GM23338 (cell line): ENCODE measurements around the gene NCAPD3. TPM values are rescaled to one million over a fixed set of nuclear protein-coding genes. Genes with fewer than 3 reads are reported as not detected.

Experiments used
- ATAC-seq: fragments of 200-7000 bp; cut with Tn5 transposase; 3 replicates; pipeline ENCODE4 v1.9.1; 2020
- DNase-seq: peaks from one replicate; pipeline ENCODE4 v3.0.0-alpha.2; 2015; ENCODE audit warnings: low spot score
- H2AFZ ChIP-seq: fragments of 200-600 bp; sonication (generic); 2 replicates; pipeline ENCODE4 v1.8.0; 2016; ENCODE audit warnings: antibody characterized with exemption, mild to moderate bottlenecking, moderate library complexity
- H3F3A ChIP-seq: fragments of 200-600 bp; sonication (generic); replicated peaks from 2 replicates; pipeline ENCODE4 v1.8.0; 2017; ENCODE audit warnings: antibody characterized with exemption, mixed run types, low read depth
- H3K27ac ChIP-seq: fragments of 200-600 bp; sonication (generic); 2 replicates; pipeline ENCODE4 v1.6.1; 2016; ENCODE audit warnings: low read depth
- H3K27me3 ChIP-seq: fragments of 200-600 bp; sonication (generic); 2 replicates; pipeline ENCODE4 v1.8.0; 2016; ENCODE audit warnings: mild to moderate bottlenecking, mixed run types, moderate library complexity; ENCODE audit not compliant: insufficient read depth
- H3K36me3 ChIP-seq: fragments of 200-600 bp; sonication (generic); 2 replicates; pipeline ENCODE4 v1.8.0; 2016; ENCODE audit warnings: mild to moderate bottlenecking; ENCODE audit not compliant: insufficient read depth
- H3K4me1 ChIP-seq: fragments of 200-600 bp; sonication (generic); 2 replicates; pipeline ENCODE4 v1.8.0; 2016; ENCODE audit warnings: mild to moderate bottlenecking, moderate library complexity; ENCODE audit not compliant: insufficient read depth
- H3K4me2 ChIP-seq: fragments of 200-600 bp; sonication (generic); 2 replicates; pipeline ENCODE4 v1.7.1; 2017; ENCODE audit warnings: mixed run types
- H3K4me3 ChIP-seq: fragments of 200-600 bp; sonication (generic); 2 replicates; pipeline ENCODE4 v1.6.1; 2016; ENCODE audit warnings: mixed run types
- H3K79me2 ChIP-seq: fragments of 200-600 bp; sonication (generic); replicated peaks from 2 replicates; pipeline ENCODE4 v1.8.0; 2017; ENCODE audit warnings: mild to moderate bottlenecking; ENCODE audit not compliant: insufficient read depth
- H3K9me2 ChIP-seq: fragments of 200-600 bp; sonication (generic); 2 replicates; pipeline ENCODE4 v1.8.0; 2017; ENCODE audit not compliant: insufficient read depth
- H4K20me1 ChIP-seq: fragments of 200-600 bp; sonication (generic); replicated peaks from 2 replicates; pipeline ENCODE4 v1.8.0; 2017; ENCODE audit warnings: mild to moderate bottlenecking; ENCODE audit not compliant: insufficient read depth
- H3K27ac Mint-ChIP-seq: 2 replicates; pipeline ENCODE4 v1.8.0; 2020; ENCODE audit warnings: inconsistent platforms, mild to moderate bottlenecking, moderate library complexity, mixed read lengths
- H3K27me3 Mint-ChIP-seq: 3 replicates; pipeline ENCODE4 v1.8.0; 2022; ENCODE audit warnings: low read depth, mild to moderate bottlenecking, moderate library complexity, mixed read lengths, inconsistent platforms; ENCODE audit not compliant: insufficient read depth, poor library complexity
- H3K36me3 Mint-ChIP-seq: 3 replicates; pipeline ENCODE4 v1.8.0; 2021; ENCODE audit warnings: low read depth, mild to moderate bottlenecking, inconsistent platforms, moderate library complexity, mixed read lengths
- H3K4me1 Mint-ChIP-seq: 3 replicates; pipeline ENCODE4 v1.8.0; 2020; ENCODE audit warnings: mild to moderate bottlenecking, inconsistent platforms, mixed read lengths
- H3K4me3 Mint-ChIP-seq: 3 replicates; pipeline ENCODE4 v1.8.0; 2021; ENCODE audit warnings: moderate library complexity, mild to moderate bottlenecking, inconsistent platforms, mixed read lengths
- H3K9me3 Mint-ChIP-seq: 3 replicates; pipeline ENCODE4 v1.8.0; 2020; ENCODE audit warnings: moderate library complexity, mild to moderate bottlenecking, inconsistent platforms, mixed read lengths
- EZH2 ChIP-seq: fragments of 200-600 bp; sonication (generic); IDR thresholded peaks from one replicate; pipeline ENCODE4 v1.8.0; 2017; ENCODE audit warnings: antibody characterized with exemption, mild to moderate bottlenecking, low read depth; ENCODE audit not compliant: unreplicated experiment
- NANOG ChIP-seq: IDR thresholded peaks from 2 replicates; pipeline ENCODE4 v1.6.1; 2016; ENCODE audit warnings: antibody characterized with exemption, borderline replicate concordance
- POLR2AphosphoS5 ChIP-seq: IDR thresholded peaks from 2 replicates; pipeline ENCODE4 v1.6.1; 2016; ENCODE audit warnings: antibody characterized with exemption, low read depth
- STAT1 ChIP-seq: IDR thresholded peaks from one replicate; pipeline ENCODE4 v1.6.1; 2016; ENCODE audit warnings: antibody characterized with exemption; ENCODE audit not compliant: unreplicated experiment
- polyA plus RNA-seq: library from polyadenylated mRNA; unstranded; fragments of >200 nt; fragmentation: Nextera tagmentation; extraction: Ambion mirVana; gene quantifications from 2 replicates; pipeline ENCODE4 v1.2.1, GENCODE V29; 2016
- total RNA-seq: library from RNA; depleted of rRNA; stranded (reverse); fragments of >200 nt; shearing (Covaris generic); gene quantifications from 2 replicates; pipeline ENCODE4 v1.2.3, GENCODE V29; 2014
- TF ChIP-seq, protein P1 (sequence below): IDR thresholded peaks from one replicate; pipeline ENCODE4 v1.6.1; 2018; ENCODE audit warnings: antibody characterized with exemption; ENCODE audit not compliant: unreplicated experiment
- TF ChIP-seq, protein P2 (sequence below): fragments of 250-450 bp; sonication (Bioruptor Pico); IDR thresholded peaks from 2 replicates; pipeline ENCODE4 v1.5.0; 2020; ENCODE audit warnings: mild to moderate bottlenecking, moderate library complexity

NCAPD3 gene
- total and polyA plus RNA-seq, 2 experiments from 2014 or later: 37.1 to 49.8 TPM

GRCh38 chr11:134266841-134267251, 43.1 kb upstream of the NCAPD3 start (continued):
- TF ChIP-seq, protein P1, sequence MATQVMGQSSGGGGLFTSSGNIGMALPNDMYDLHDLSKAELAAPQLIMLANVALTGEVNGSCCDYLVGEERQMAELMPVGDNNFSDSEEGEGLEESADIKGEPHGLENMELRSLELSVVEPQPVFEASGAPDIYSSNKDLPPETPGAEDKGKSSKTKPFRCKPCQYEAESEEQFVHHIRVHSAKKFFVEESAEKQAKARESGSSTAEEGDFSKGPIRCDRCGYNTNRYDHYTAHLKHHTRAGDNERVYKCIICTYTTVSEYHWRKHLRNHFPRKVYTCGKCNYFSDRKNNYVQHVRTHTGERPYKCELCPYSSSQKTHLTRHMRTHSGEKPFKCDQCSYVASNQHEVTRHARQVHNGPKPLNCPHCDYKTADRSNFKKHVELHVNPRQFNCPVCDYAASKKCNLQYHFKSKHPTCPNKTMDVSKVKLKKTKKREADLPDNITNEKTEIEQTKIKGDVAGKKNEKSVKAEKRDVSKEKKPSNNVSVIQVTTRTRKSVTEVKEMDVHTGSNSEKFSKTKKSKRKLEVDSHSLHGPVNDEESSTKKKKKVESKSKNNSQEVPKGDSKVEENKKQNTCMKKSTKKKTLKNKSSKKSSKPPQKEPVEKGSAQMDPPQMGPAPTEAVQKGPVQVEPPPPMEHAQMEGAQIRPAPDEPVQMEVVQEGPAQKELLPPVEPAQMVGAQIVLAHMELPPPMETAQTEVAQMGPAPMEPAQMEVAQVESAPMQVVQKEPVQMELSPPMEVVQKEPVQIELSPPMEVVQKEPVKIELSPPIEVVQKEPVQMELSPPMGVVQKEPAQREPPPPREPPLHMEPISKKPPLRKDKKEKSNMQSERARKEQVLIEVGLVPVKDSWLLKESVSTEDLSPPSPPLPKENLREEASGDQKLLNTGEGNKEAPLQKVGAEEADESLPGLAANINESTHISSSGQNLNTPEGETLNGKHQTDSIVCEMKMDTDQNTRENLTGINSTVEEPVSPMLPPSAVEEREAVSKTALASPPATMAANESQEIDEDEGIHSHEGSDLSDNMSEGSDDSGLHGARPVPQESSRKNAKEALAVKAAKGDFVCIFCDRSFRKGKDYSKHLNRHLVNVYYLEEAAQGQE: no peak
- no peak for TF ChIP-seq STAT1
- TF ChIP-seq POLR2AphosphoS5: no peak

- ATAC-seq (no peak), DNase-seq (no peak)
- no peaks in the 10 kb centered on the region for H3K27me3 ChIP-seq
- peaks cover 64% of the 10 kb centered on the region for H3K79me2 ChIP-seq
- peak overlapping the region; percentile 38; the same call in 1 of the 2 replicates for H3K4me2 ChIP-seq
- H3K9me2 ChIP-seq: no peaks in the 10 kb centered on the region
- Mint-ChIP-seq H3K36me3 (peaks cover 44% of the 10 kb centered on the region), H3K4me1 (peaks cover 63% of the 10 kb centered on the region), H3K4me3 (peak overlapping the region; percentile 2; the same call in 1 of the 3 replicates), H3K9me3 (no peaks in the 10 kb centered on the region), H3K27me3 (peaks cover 15% of the 10 kb centered on the region), H3K27ac (no peak overlapping the region; the same call in 1 of the 2 replicates)
- peaks cover 48% of the 10 kb centered on the region for H3K4me1 ChIP-seq
- H3K36me3 ChIP-seq: peaks cover 19% of the 10 kb centered on the region
- TF ChIP-seq, protein P2, sequence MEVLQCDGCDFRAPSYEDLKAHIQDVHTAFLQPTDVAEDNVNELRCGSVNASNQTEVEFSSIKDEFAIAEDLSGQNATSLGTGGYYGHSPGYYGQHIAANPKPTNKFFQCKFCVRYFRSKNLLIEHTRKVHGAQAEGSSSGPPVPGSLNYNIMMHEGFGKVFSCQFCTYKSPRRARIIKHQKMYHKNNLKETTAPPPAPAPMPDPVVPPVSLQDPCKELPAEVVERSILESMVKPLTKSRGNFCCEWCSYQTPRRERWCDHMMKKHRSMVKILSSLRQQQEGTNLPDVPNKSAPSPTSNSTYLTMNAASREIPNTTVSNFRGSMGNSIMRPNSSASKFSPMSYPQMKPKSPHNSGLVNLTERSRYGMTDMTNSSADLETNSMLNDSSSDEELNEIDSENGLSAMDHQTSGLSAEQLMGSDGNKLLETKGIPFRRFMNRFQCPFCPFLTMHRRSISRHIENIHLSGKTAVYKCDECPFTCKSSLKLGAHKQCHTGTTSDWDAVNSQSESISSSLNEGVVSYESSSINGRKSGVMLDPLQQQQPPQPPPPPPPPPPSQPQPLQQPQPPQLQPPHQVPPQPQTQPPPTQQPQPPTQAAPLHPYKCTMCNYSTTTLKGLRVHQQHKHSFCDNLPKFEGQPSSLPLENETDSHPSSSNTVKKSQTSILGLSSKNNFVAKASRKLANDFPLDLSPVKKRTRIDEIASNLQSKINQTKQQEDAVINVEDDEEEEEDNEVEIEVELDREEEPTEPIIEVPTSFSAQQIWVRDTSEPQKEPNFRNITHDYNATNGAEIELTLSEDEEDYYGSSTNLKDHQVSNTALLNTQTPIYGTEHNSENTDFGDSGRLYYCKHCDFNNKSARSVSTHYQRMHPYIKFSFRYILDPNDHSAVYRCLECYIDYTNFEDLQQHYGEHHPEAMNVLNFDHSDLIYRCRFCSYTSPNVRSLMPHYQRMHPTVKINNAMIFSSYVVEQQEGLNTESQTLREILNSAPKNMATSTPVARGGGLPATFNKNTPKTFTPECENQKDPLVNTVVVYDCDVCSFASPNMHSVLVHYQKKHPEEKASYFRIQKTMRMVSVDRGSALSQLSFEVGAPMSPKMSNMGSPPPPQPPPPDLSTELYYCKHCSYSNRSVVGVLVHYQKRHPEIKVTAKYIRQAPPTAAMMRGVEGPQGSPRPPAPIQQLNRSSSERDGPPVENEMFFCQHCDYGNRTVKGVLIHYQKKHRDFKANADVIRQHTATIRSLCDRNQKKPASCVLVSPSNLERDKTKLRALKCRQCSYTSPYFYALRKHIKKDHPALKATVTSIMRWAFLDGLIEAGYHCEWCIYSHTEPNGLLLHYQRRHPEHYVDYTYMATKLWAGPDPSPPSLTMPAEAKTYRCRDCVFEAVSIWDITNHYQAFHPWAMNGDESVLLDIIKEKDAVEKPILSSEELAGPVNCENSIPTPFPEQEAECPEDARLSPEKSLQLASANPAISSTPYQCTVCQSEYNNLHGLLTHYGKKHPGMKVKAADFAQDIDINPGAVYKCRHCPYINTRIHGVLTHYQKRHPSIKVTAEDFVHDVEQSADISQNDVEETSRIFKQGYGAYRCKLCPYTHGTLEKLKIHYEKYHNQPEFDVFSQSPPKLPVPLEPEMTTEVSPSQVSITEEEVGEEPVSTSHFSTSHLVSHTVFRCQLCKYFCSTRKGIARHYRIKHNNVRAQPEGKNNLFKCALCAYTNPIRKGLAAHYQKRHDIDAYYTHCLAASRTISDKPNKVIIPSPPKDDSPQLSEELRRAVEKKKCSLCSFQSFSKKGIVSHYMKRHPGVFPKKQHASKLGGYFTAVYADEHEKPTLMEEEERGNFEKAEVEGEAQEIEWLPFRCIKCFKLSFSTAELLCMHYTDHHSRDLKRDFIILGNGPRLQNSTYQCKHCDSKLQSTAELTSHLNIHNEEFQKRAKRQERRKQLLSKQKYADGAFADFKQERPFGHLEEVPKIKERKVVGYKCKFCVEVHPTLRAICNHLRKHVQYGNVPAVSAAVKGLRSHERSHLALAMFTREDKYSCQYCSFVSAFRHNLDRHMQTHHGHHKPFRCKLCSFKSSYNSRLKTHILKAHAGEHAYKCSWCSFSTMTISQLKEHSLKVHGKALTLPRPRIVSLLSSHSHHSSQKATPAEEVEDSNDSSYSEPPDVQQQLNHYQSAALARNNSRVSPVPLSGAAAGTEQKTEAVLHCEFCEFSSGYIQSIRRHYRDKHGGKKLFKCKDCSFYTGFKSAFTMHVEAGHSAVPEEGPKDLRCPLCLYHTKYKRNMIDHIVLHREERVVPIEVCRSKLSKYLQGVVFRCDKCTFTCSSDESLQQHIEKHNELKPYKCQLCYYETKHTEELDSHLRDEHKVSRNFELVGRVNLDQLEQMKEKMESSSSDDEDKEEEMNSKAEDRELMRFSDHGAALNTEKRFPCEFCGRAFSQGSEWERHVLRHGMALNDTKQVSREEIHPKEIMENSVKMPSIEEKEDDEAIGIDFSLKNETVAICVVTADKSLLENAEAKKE: no peak
- TF ChIP-seq EZH2: no peak
- no peak for TF ChIP-seq STAT1
- no peak for TF ChIP-seq NANOG
- TF ChIP-seq, protein P1: no peak
- H2AFZ ChIP-seq: no peak overlapping the region
- 0 out of 2 replicates have a peak, but pooled peaks cover 4% of the 10 kb centered on the region for H4K20me1 ChIP-seq
- H3K4me3 ChIP-seq: no peak overlapping the region
- H3K27ac ChIP-seq: peak overlapping the region; percentile 46
- no peaks in the 10 kb centered on the region for H3F3A ChIP-seq
Measured at GRCh38 chr11:134266440-134266839, 42.7 kb upstream of the NCAPD3 start.
